ENCODE results near the gene MLST8. TPM values are rescaled to one million over a fixed set of nuclear protein-coding genes. Genes with fewer than 3 reads are reported as not detected.
"Not testable (repeated sequence)": the region's sequence is repeated elsewhere in the genome, so short reads cannot be mapped to it uniquely, and the experiment has no call there.

Gene MLST8
- total and polyA plus RNA-seq, 4 donors: 10.6 to 80.9 (median 52.9) TPM

- Histone ChIP-seq H3K9me3 (ENCODE audit: control insufficient read depth, insufficient read depth, low read length) (no peaks in the 10 kb centered on the region), H3K36me3 (ENCODE audit: control insufficient read depth, insufficient read depth, low read length) (peaks cover 96% of the 10 kb centered on the region), H3K4me3 (ENCODE audit: low read depth, low read length) (no peak overlapping the region), H3K27me3 (ENCODE audit: control insufficient read depth, insufficient read depth, low read length) (peaks cover 15% of the 10 kb centered on the region), H3K27ac (ENCODE audit: low read depth, low read length) (no peak overlapping the region), H3K4me1 (ENCODE audit: control insufficient read depth, insufficient read depth, low read length) (peaks cover 21% of the 10 kb centered on the region)
- no peak for DNase-seq (ENCODE audit: low read depth in 4 of 6, low spot score in 6 of 6)
- 67% methylated on average over 15 of the region's 15 CpGs for whole genome bisulfite sequencing (ENCODE audit: insufficient coverage)
Observed at GRCh38 chr16:2238838-2239675, 33.8 kb downstream of the MLST8 start.

DNA sequence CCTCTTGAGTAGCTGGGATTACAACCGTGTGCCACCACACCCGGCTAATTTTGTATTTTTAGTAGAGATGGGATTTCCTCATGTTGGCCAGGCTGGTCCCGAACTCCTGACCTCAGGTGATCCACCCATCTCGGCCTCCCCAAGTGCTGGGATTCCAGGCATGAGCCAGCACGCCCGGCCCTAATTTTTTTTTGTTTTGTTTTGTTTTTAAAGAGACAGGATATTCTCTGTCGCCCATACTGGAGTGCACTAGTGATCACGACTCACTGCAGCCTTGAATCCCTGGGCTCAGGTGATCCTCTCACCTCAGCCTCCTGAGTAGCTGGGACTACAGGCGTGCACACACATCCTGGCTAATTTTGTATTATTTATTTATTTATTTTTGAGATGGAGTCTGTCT, 35.1 kb downstream of the MLST8 start:
- Histone ChIP-seq H3K4me1 (ENCODE audit: control insufficient read depth, insufficient read depth, low read length) (peaks cover 21% of the 10 kb centered on the region), H3K36me3 (ENCODE audit: control insufficient read depth, insufficient read depth, low read length) (peaks cover 96% of the 10 kb centered on the region), H3K27me3 (ENCODE audit: control insufficient read depth, insufficient read depth, low read length) (peaks cover 15% of the 10 kb centered on the region)
- H3K27ac ChIP-seq (ENCODE audit: low read depth, low read length); DNase-seq (ENCODE audit: low read depth in 4 of 6, low spot score in 6 of 6); H3K9me3 ChIP-seq (ENCODE audit: control insufficient read depth, insufficient read depth, low read length); H3K4me3 ChIP-seq (ENCODE audit: low read depth, low read length): not testable (repeated sequence)
- 83% methylated on average over 3 of the region's 9 CpGs for WGBS (ENCODE audit: insufficient coverage)

DNA sequence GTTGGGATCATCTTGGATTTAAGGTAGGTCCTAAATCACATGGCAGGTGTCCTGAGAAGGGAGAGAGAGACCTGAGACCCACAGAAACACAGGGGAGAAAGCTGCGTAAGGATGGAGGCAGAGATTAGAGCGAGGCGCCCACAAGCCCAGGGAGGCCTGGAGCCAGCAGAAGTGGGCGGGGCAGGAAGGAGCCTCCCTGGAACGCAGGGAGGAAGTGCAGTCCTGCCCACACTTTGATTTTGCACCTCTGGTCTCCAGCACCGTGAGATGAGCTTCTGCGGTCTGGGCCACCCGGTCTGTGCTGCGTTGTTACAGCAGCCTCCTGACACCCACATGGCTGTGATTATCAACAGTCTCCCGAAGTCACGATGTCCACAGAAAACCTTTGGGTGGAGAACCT, 37.3 kb downstream of the MLST8 start:
- WGBS (ENCODE audit: insufficient coverage): 87% methylated on average over 11 of the region's 11 CpGs
- H3K4me1 ChIP-seq (ENCODE audit: control insufficient read depth, insufficient read depth, low read length): peaks cover 3% of the 10 kb centered on the region
- no peak for DNase-seq (ENCODE audit: low read depth in 4 of 6, low spot score in 6 of 6)
- H3K36me3 ChIP-seq (ENCODE audit: control insufficient read depth, insufficient read depth, low read length): peaks cover 96% of the 10 kb centered on the region
- no peak overlapping the region for H3K27ac ChIP-seq (ENCODE audit: low read depth, low read length)
- H3K4me3 ChIP-seq (ENCODE audit: low read depth, low read length): no peak overlapping the region
- no peaks in the 10 kb centered on the region for H3K27me3 ChIP-seq (ENCODE audit: control insufficient read depth, insufficient read depth, low read length)
- no peaks in the 10 kb centered on the region for H3K9me3 ChIP-seq (ENCODE audit: control insufficient read depth, insufficient read depth, low read length)

- Histone ChIP-seq H3K27me3 (ENCODE audit: control insufficient read depth, insufficient read depth, low read length) (no peaks in the 10 kb centered on the region), H3K9me3 (ENCODE audit: control insufficient read depth, insufficient read depth, low read length) (no peaks in the 10 kb centered on the region), H3K27ac (ENCODE audit: low read depth, low read length) (no peak overlapping the region), H3K4me1 (ENCODE audit: control insufficient read depth, insufficient read depth, low read length) (no peaks in the 10 kb centered on the region), H3K4me3 (ENCODE audit: low read depth, low read length) (no peak overlapping the region), H3K36me3 (ENCODE audit: control insufficient read depth, insufficient read depth, low read length) (peaks cover 91% of the 10 kb centered on the region)
- 96% methylated on average over 19 of the region's 19 CpGs for WGBS (ENCODE audit: insufficient coverage)
- no peak for DNase-seq (ENCODE audit: low read depth in 4 of 6, low spot score in 6 of 6)
Observed at GRCh38 chr16:2243031-2243528, 37.8 kb downstream of the MLST8 start.

- DNase-seq (ENCODE audit: low read depth in 4 of 6, low spot score in 6 of 6): no peak
Observed at GRCh38 chr16:2243781-2244180, 38.5 kb downstream of the MLST8 start.

DNA sequence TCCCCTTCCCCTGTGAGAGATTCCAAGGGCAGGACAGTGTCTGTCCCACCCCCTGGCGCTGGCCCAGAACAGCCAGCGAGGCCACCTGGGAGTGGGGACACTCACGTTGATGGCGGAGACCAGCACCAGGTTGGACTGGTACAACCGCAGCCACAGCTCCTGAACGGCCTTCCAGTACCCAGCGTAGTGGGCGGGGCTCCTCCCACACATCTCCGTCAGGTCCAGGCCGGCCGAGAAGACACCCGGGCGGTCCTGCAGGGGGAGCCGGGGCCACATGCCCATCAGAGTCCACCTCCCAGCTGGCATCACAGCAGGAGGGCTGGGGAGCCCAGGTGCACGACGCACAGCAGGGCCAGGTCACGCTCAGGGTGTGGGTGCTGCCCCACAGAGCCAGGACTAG, 39.0 kb downstream of the MLST8 start:
- Histone ChIP-seq H3K4me1 (ENCODE audit: control insufficient read depth, insufficient read depth, low read length) (no peaks in the 10 kb centered on the region), H3K36me3 (ENCODE audit: control insufficient read depth, insufficient read depth, low read length) (peaks cover 84% of the 10 kb centered on the region), H3K4me3 (ENCODE audit: low read depth, low read length) (no peak overlapping the region), H3K27ac (ENCODE audit: low read depth, low read length) (no peak overlapping the region), H3K27me3 (ENCODE audit: control insufficient read depth, insufficient read depth, low read length) (no peaks in the 10 kb centered on the region), H3K9me3 (ENCODE audit: control insufficient read depth, insufficient read depth, low read length) (no peaks in the 10 kb centered on the region)
- 76% methylated on average over 16 of the region's 17 CpGs for WGBS (ENCODE audit: insufficient coverage)
- no peak for DNase-seq (ENCODE audit: low read depth in 4 of 6, low spot score in 6 of 6)

More at GRCh38 chr16:2243781-2244180, 38.5 kb downstream of the MLST8 start:
- WGBS (ENCODE audit: insufficient coverage): 100% methylated on average over 9 of the region's 11 CpGs
- Histone ChIP-seq H3K27me3 (ENCODE audit: control insufficient read depth, insufficient read depth, low read length) (no peaks in the 10 kb centered on the region), H3K36me3 (ENCODE audit: control insufficient read depth, insufficient read depth, low read length) (peaks cover 88% of the 10 kb centered on the region), H3K4me3 (ENCODE audit: low read depth, low read length) (no peak overlapping the region), H3K9me3 (ENCODE audit: control insufficient read depth, insufficient read depth, low read length) (no peaks in the 10 kb centered on the region), H3K4me1 (ENCODE audit: control insufficient read depth, insufficient read depth, low read length) (no peaks in the 10 kb centered on the region), H3K27ac (ENCODE audit: low read depth, low read length) (no peak overlapping the region)

GRCh38 chr16:2244926-2245795, 39.9 kb downstream of the MLST8 start:
- Histone ChIP-seq H3K36me3 (ENCODE audit: control insufficient read depth, insufficient read depth, low read length) (peaks cover 77% of the 10 kb centered on the region), H3K4me1 (ENCODE audit: control insufficient read depth, insufficient read depth, low read length) (peaks cover 3% of the 10 kb centered on the region), H3K27ac (ENCODE audit: low read depth, low read length) (no peak overlapping the region), H3K9me3 (ENCODE audit: control insufficient read depth, insufficient read depth, low read length) (no peaks in the 10 kb centered on the region), H3K27me3 (ENCODE audit: control insufficient read depth, insufficient read depth, low read length) (no peaks in the 10 kb centered on the region), H3K4me3 (ENCODE audit: low read depth, low read length) (no peak overlapping the region)
- DNase-seq (ENCODE audit: low read depth in 4 of 6, low spot score in 6 of 6): no peak
- WGBS (ENCODE audit: insufficient coverage): 92% methylated on average over 29 of the region's 30 CpGs

- WGBS (ENCODE audit: insufficient coverage): 94% methylated on average over 17 of the region's 18 CpGs
- H3K27ac ChIP-seq (ENCODE audit: low read depth, low read length): no peak overlapping the region
- peaks cover 70% of the 10 kb centered on the region for H3K36me3 ChIP-seq (ENCODE audit: control insufficient read depth, insufficient read depth, low read length)
- H3K4me1 ChIP-seq (ENCODE audit: control insufficient read depth, insufficient read depth, low read length): peaks cover 12% of the 10 kb centered on the region
- no peak for DNase-seq (ENCODE audit: low read depth in 4 of 6, low spot score in 6 of 6)
- H3K9me3 ChIP-seq (ENCODE audit: control insufficient read depth, insufficient read depth, low read length): no peaks in the 10 kb centered on the region
- H3K27me3 ChIP-seq (ENCODE audit: control insufficient read depth, insufficient read depth, low read length): no peaks in the 10 kb centered on the region
- no peak overlapping the region for H3K4me3 ChIP-seq (ENCODE audit: low read depth, low read length)
Observed at GRCh38 chr16:2246301-2246885, 41.1 kb downstream of the MLST8 start.

DNA sequence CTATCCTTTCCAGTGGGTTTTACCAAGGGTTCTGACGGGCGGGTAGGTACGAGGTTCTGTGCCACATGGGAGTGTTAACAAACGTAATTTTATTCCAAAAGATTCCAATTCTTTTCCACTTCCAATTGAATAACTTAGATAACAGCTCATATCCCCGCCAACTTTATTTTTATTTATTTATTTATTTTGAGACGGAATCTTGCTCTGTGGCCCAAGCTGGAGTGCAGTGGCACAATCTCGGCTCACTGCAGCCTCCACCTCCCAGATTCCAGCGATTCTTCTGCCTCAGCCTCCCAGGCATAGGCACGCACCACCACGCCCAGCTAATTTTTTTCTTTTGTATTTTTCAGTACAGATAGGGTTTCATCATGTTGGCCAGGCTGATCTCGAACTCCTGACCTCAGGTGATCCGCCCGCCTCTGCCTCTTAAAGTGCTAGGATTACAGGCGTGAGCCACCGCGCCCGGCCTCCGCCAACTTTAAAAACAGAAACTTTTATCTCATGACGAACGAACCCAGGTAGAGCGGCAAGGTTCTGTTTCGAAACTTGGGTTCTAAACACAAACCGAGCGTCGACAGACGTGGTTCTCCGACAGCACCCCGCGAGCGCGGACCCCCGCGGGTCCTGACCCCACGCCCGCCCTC, 45.5 kb downstream of the MLST8 start:
- Histone ChIP-seq H3K4me1 (ENCODE audit: control insufficient read depth, insufficient read depth, low read length) (peaks cover 22% of the 10 kb centered on the region), H3K27me3 (ENCODE audit: control insufficient read depth, insufficient read depth, low read length) (no peaks in the 10 kb centered on the region), H3K27ac (ENCODE audit: low read depth, low read length) (no peak overlapping the region), H3K36me3 (ENCODE audit: control insufficient read depth, insufficient read depth, low read length) (peaks cover 66% of the 10 kb centered on the region), H3K9me3 (ENCODE audit: control insufficient read depth, insufficient read depth, low read length) (no peaks in the 10 kb centered on the region), H3K4me3 (ENCODE audit: low read depth, low read length) (peak overlapping the region; percentile 59)
- under 1% methylated on average over 25 of the region's 35 CpGs for WGBS (ENCODE audit: insufficient coverage)
- no peak for DNase-seq (ENCODE audit: low read depth in 4 of 6, low spot score in 6 of 6)

Measured in spinal cord (tissue), 10 donors.